Activated T-helper 1 cell treated with Interleukin-2 at 50 U/mL for 16 hours (primary cell): Measurements from ENCODE around the gene COL4A2.

Source experiments
- DNase-seq: peaks from one replicate; pipeline ENCODE4 v3.0.0-alpha.2; 2020; ENCODE audit warnings: low read depth

Gene COL4A2

GRCh38 chr13:110322126-110322827 lies 15.2 kb downstream of the COL4A2 start:
- no peak for DNase-seq

GRCh38 chr13:110322828-110323171 lies 15.7 kb downstream of the COL4A2 start:
- DNase-seq = no peak

- no peak for DNase-seq
Measured at GRCh38 chr13:110323172-110323891, 16.2 kb downstream of the COL4A2 start.

- DNase-seq = no peak
Measured at GRCh38 chr13:110324026-110324749, 17.1 kb downstream of the COL4A2 start.

- no peak for DNase-seq
Measured at GRCh38 chr13:110326263-110326904, 19.3 kb downstream of the COL4A2 start.

- DNase-seq = no peak
Measured at GRCh38 chr13:110327051-110327721, 20.1 kb downstream of the COL4A2 start.

GRCh38 chr13:110328573-110328972 lies 21.5 kb downstream of the COL4A2 start:
- DNase-seq = no peak

GRCh38 chr13:110329258-110329657 lies 22.2 kb downstream of the COL4A2 start:
- DNase-seq = no peak

- no peak for DNase-seq
Measured at GRCh38 chr13:110329798-110330461, 22.8 kb downstream of the COL4A2 start.

- DNase-seq = no peak
Measured at GRCh38 chr13:110330491-110331011, 23.5 kb downstream of the COL4A2 start.

- no peak for DNase-seq
Measured at GRCh38 chr13:110331362-110331761, 24.3 kb downstream of the COL4A2 start.

- DNase-seq = no peak
Measured at GRCh38 chr13:110332750-110333149, 25.7 kb downstream of the COL4A2 start.

- no peak for DNase-seq
Measured at GRCh38 chr13:110333837-110334236, 26.8 kb downstream of the COL4A2 start.

GRCh38 chr13:110334256-110334655 lies 27.2 kb downstream of the COL4A2 start:
- no peak for DNase-seq

- no peak for DNase-seq
Measured at GRCh38 chr13:110334841-110335490, 27.9 kb downstream of the COL4A2 start.

GRCh38 chr13:110336108-110336507 lies 29.0 kb downstream of the COL4A2 start:
- no peak for DNase-seq

- DNase-seq = no peak
Measured at GRCh38 chr13:110336681-110337080, 29.6 kb downstream of the COL4A2 start.

GRCh38 chr13:110337247-110337646 lies 30.2 kb downstream of the COL4A2 start:
- DNase-seq = no peak

- DNase-seq = no peak
Measured at GRCh38 chr13:110338441-110339101, 31.5 kb downstream of the COL4A2 start.

- DNase-seq = no peak
Measured at GRCh38 chr13:110339263-110339662, 32.2 kb downstream of the COL4A2 start.
